Right lobe of liver (tissue), 6 donors: ENCODE data around the gene NPHS1. TPM values are rescaled to one million over a fixed set of nuclear protein-coding genes. Genes with fewer than 3 reads are reported as not detected.

Experiments used
- ATAC-seq, 4 donors: fragments of 200-7000 bp; cut with Tn5 transposase; one replicate each; pipeline ENCODE4 v1.9.1; 2020; ENCODE audit warnings: mild to moderate bottlenecking in 4 of 4, moderate library complexity in 4 of 4
- DNase-seq, 3 donors: peaks; one replicate each; pipeline ENCODE4 v3.0.0-alpha.2; 2020
- H3K27ac ChIP-seq, 3 donors: fragments of 200-600 bp; one replicate each; pipeline ENCODE4 v1.8.0; 2022
- H3K27me3 ChIP-seq, 2 donors: fragments of 200-600 bp; one replicate each; pipeline ENCODE4 v1.8.0; 2022
- H3K36me3 ChIP-seq, 4 donors: fragments of 200-600 bp; sonication (generic) in 1 of 4; one replicate each; pipeline versions ENCODE4 v1.5.1 to v1.8.0; 2017 to 2022; ENCODE audit warnings: control low read depth in 1 of 4
- H3K4me1 ChIP-seq, 4 donors: fragments of 200-600 bp; sonication (generic) in 1 of 4; one replicate each; pipeline versions ENCODE4 v1.5.1 to v1.8.0; 2017 to 2022; ENCODE audit warnings: control low read depth in 1 of 4
- H3K4me3 ChIP-seq, 3 donors: fragments of 200-600 bp; one replicate each; pipeline ENCODE4 v1.8.0; 2022
- H3K9me3 ChIP-seq, 4 donors: fragments of 200-600 bp; sonication (generic) in 1 of 4; one replicate each; pipeline versions ENCODE4 v1.5.1 to v1.8.0; 2017 to 2022; ENCODE audit warnings: control low read depth in 1 of 4
- CTCF ChIP-seq, 4 donors: fragments of 200-600 bp in 3 of 4; fragments of 450-650 bp in 1 of 4; IDR thresholded peaks; one replicate each; pipeline versions ENCODE4 v1.5.1 to v1.8.0; 2016 to 2022; ENCODE audit warnings: antibody characterized with exemption in 4 of 4, mild to moderate bottlenecking in 2 of 4
- POLR2A ChIP-seq: fragments of 450-650 bp; IDR thresholded peaks from one replicate; pipeline ENCODE4 v1.6.1; 2017; ENCODE audit warnings: antibody characterized with exemption, mild to moderate bottlenecking
- WGBS: methylation state at CpG from one replicate; pipeline ENCODE4 v1.1.6; 2018; ENCODE audit warnings: low coverage, low lambda C conversion rate; ENCODE audit not compliant: insufficient coverage; ENCODE audit errors: missing lambda C conversion rate; 5-methylcytosine and 5-hydroxymethylcytosine counted together
- intact Hi-C, 2 donors: fragments of 100-400 bp; cut with DNase I; formaldehyde crosslinking; loops; one replicate each; pipeline versions ENCODE4 v1.11.2 to v1.14.1; 2022
- total RNA-seq, 6 experiments: library from RNA; depleted of rRNA in 2 of 6; stranded (reverse); fragments of >200 nt in 2 of 6; fragmentation: NEBNext Ultra II Directional in 3 of 6; extraction: Animal tissue kit (Norgen Biotek cat#: 25700) in 3 of 6; gene quantifications; one replicate each; pipeline versions ENCODE4 v1.1.0 to v1.2.4, GENCODE V29; 2016 to 2023
- donor health status: DM: no; HTN: yes; CAD: no.
- donor health status: DM: no; HTN: no; CAD: no.
- donor health status: DM: no; HTN: no; CAD: no.
- donor health status: DM: no; HTN: yes; CAD: no.
- donor health status: DM: no; HTN: yes; CAD: no.

Gene NPHS1
- total RNA-seq, 6 experiments from 2014 or later, result not detected

DNA sequence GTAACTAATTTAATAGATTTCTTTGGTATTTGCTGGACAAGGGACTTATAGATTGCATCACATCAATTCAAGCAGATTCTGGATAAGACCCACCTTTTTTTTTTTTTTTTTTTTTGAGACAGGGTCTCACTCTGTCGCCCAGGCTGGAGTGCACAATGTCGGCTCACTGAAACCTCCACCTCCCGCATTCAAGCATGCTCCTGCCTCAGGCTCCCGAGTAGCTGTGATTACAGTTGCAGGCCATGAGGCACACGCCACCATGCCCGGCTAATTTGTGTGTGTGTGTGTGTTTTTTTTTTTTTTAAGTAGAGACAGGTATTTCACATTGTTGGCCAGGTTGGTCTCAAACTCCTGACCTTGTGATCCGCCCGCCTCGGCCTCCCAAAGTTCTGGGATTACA is 35.5 kb downstream of the NPHS1 start:
- ATAC-seq, result no peak
- 93% methylated on average over 6 of the region's 9 CpGs for WGBS
- DNase-seq, result no peak
- TF ChIP-seq POLR2A (no peak), CTCF (IDR thresholded peaks at IDR 0.05) (no peak)
- Histone ChIP-seq H3K9me3 (no peaks in the 10 kb centered on the region), H3K27me3 (no peaks in the 10 kb centered on the region), H3K4me1 (peaks cover 0 to 6% (median 0%) of the 10 kb centered on the region in 4 donors), H3K36me3 (no peaks in the 10 kb centered on the region), H3K4me3 (no peak overlapping the region), H3K27ac (no peak overlapping the region)
- intact Hi-C loops, result no loop called here

- Histone ChIP-seq H3K36me3 (no peaks in the 10 kb centered on the region), H3K4me1 (peaks cover 0 to 6% (median 0%) of the 10 kb centered on the region in 4 donors), H3K4me3 (no peak overlapping the region), H3K9me3 (no peaks in the 10 kb centered on the region), H3K27ac (no peak overlapping the region), H3K27me3 (no peaks in the 10 kb centered on the region)
- no peak for ATAC-seq
- intact Hi-C loops, result no loop called here
- DNase-seq, result no peak
- 74% methylated on average over 3 of the region's 6 CpGs for WGBS
- TF ChIP-seq CTCF (IDR thresholded peaks at IDR 0.05) (no peak), POLR2A (no peak)
Observed at GRCh38 chr19:35816262-35816661, 36.0 kb downstream of the NPHS1 start.

DNA sequence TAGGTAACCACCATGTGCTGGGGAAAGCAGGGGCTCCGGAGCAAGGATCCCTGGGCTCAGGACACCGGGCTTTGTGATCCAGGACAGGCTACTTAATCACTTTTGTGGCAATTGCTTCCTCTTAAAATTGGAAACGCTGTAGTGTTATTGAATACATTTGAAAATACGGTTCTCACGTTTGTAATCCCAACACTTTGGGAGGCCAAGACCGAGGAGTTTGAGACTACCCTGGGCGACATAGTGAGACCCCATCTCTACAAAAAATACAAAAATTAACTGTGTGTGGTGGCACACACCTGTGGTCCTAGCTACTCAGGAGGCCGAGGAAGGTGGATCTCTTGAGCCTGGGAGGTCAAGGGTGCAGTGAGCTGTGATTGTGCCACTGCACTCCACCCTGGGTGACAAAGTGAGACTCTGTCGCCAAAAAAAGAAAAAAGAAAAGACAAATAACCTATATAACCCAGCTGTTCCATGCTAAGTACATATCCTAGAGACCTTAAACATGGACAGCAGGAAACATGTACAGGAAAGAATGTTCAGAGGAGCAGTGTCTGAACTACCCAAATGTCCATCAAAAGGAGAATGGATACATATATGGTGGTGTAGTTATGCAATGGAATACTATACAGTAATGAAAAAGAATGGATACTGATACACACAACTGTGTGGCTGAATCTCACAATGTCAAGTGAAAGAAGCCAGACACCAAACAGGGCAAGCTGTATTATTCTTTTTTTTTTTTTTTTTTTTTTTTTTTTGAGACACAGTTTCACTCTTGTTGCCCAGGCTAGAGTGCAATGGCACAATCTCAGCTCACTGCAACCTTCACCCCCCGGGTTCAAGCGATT is 39.0 kb downstream of the NPHS1 start:
- Histone ChIP-seq H3K27me3 (no peaks in the 10 kb centered on the region), H3K4me1 (peaks cover 0 to 17% (median 3%) of the 10 kb centered on the region in 4 donors), H3K4me3 (peak overlapping the region; percentile 58 to 86 (median 71)), H3K36me3 (peaks cover 0 to 5% (median 0%) of the 10 kb centered on the region in 4 donors), H3K9me3 (no peaks in the 10 kb centered on the region), H3K27ac (peak overlapping the region in 2 of 3 donors; percentile 57 to 82)
- intact Hi-C loops, result no loop called here
- DNase-seq (no peak), ATAC-seq (peak in 2 of 4 donors; percentile 1 to 9)
- 34% methylated on average over 11 of the region's 11 CpGs for WGBS
- TF ChIP-seq POLR2A, result no peak
- TF ChIP-seq CTCF (IDR thresholded peaks at IDR 0.05), result no peak

GRCh38 chr19:35812220-35813042 is 39.9 kb downstream of the NPHS1 start, which contains the start of gene PRODH2:
TSS of gene PRODH2 (minus strand) at chr19:35812845. CDS start at chr19:35812805, 40 bp downstream.
- Histone ChIP-seq H3K9me3 (no peaks in the 10 kb centered on the region), H3K4me1 (peaks cover 0 to 24% (median 3%) of the 10 kb centered on the region in 4 donors), H3K4me3 (peak within 1 kb of the TSS; percentile 58 to 86 (median 71)), H3K27ac (peak within 1 kb of the TSS in 2 of 3 donors; percentile 57 to 82), H3K36me3 (peaks cover 0 to 13% (median 0%) of the 10 kb centered on the region in 4 donors), H3K27me3 (no peaks in the 10 kb centered on the region)
- peak; percentile 47 to 87 (median 84) for DNase-seq
- intact Hi-C loops, result no loop called here
- 11% methylated on average over 6 of the region's 26 CpGs for WGBS
- ATAC-seq, result peak; percentile 90 to 94 (median 92)
- TF ChIP-seq CTCF (IDR thresholded peaks at IDR 0.05) (peak in 3 of 4 donors; percentile 2 to 7 (median 6)), POLR2A (peak; percentile 71)
